HG03354 (cell line): Measurements from ENCODE around the gene AOPEP.

ENCODE experiments used
- ATAC-seq: cut with Tn5 transposase; IDR thresholded peaks from one replicate; pipeline ENCODE4 v1.9.1; 2021; ENCODE audit warnings: mild to moderate bottlenecking; ENCODE audit not compliant: unreplicated experiment, poor library complexity, severe bottlenecking

The AOPEP gene

DNA sequence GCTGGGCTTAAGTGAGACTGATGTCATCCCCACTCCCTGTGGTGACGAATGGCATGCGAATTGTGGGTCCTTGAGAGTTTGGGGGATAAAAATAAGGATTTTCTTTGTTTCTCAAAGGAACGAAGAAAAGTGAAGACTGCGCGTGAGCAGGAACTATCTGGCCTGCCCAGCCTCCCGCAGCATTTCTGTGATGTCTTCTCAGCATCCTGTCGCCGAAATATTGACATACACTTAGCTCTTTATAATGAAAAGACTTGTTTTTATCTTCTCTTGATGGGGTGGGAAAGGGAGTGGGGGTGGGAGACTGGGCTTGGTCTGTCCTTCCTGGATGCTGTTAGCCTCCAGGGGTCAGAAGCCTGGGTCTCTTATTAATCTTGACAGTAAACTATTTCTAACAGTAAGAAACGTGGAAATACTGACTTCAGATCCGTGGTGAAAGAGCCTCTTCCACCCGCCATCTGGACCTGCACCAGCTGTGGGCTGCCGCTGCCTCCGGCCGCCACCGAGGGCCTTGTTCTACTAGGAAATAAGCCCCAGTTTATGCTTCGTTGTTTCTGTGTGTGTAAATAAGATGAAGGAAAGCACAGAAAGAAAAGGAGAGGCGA, 351.4 kb downstream of the AOPEP start:
- no peak for ATAC-seq

DNA sequence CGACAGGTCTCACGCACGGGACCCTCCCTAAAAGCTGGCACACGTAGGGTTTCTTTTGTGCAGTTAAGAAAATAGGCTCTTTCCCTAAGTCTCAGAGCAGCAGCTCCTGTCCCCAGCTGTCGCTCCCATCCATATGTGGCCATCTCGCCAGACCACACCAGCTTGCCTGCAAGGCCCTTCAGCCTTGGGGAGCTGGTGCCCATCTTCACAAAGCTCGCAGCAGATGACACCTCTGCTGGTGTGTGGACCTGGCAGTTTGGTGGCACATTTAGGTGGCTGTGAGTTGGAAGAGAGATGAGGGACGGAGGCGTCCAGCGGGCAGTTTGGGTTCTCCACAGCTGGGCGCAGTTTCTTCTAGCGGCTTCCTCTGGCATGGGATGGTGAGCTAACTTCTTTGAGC, 352.0 kb downstream of the AOPEP start:
- ATAC-seq, result no peak

- ATAC-seq, result no peak
Measured at GRCh38 chr9:95078939-95079338, 352.4 kb downstream of the AOPEP start.

DNA sequence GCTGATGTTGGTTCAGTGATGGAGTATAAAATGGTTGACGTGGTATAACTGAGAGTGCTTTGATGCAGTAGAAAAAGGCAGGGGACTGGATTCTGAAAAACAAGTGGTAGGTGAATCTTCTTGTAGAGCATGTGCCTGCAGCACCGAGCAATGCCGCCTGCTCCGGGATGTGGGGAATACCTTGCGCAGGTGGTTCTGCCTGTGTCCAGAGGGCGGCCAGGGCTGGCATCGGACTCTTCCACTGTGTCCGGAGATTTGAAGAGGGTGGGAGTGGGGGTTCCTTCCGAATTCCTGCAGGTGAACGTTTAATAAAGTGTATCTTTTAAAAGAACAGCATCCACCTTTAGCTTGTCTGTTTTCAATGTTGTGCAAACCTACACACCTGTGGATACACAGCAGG, 353.0 kb downstream of the AOPEP start:
- ATAC-seq, result no peak

DNA sequence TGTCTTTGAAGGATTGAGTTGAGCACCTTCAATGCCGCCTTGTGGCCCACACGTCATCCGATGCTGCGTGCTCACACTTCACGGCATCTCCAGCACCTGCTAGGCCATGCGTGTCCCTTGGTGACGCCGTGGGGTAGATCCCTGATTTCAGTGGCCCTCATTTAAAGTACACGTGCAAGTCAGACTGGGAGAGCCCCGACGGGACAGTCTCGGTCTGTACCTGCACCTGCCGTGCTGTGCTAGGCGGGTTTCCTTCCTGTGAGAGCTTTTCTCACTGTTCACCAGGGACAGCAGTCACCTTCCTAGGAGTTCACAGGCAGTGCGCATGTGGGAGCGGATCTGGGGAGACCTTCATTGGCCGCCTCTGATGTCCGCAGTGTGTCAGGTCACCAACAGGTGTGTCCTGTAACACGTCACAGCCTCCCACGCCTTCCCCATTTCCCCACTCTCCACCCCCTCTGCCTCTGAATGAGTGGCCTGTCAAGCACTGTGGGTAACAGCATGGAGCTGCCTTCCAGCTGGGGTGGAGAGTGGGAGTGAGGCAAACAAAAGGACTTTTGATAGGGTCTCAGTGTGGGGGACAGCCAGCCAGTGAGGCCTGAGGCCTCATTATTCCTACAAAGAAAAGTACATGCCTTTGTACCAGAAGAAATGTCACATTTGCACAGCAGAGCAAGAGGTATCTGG, 354.6 kb downstream of the AOPEP start:
- no peak for ATAC-seq

DNA sequence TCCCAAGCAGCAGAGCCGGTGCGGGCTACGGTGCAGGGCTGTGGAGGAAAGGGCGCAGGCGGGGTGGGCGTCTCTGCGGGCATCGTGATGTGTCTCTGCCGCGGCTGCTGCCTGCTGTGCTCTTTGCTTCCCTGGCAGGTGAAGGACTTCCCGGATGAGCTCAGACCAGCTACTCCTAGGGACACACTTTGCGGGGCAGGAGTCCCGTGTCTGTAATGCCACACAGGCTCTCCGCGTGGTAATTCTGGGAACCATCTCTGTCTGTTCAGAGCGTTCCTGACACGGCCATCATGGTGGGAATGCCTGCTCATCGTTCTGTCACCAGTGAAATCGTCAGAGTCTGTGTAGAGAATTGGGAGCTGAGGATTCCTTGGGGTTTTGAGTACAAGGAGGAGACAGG, 355.5 kb downstream of the AOPEP start:
- ATAC-seq, result no peak

- ATAC-seq, result no peak
Measured at GRCh38 chr9:95082401-95083084, 356.0 kb downstream of the AOPEP start.

- no peak for ATAC-seq
Measured at GRCh38 chr9:95083086-95083768, 356.7 kb downstream of the AOPEP start.

GRCh38 chr9:95084254-95084934, 357.9 kb downstream of the AOPEP start:
- ATAC-seq, result no peak

DNA sequence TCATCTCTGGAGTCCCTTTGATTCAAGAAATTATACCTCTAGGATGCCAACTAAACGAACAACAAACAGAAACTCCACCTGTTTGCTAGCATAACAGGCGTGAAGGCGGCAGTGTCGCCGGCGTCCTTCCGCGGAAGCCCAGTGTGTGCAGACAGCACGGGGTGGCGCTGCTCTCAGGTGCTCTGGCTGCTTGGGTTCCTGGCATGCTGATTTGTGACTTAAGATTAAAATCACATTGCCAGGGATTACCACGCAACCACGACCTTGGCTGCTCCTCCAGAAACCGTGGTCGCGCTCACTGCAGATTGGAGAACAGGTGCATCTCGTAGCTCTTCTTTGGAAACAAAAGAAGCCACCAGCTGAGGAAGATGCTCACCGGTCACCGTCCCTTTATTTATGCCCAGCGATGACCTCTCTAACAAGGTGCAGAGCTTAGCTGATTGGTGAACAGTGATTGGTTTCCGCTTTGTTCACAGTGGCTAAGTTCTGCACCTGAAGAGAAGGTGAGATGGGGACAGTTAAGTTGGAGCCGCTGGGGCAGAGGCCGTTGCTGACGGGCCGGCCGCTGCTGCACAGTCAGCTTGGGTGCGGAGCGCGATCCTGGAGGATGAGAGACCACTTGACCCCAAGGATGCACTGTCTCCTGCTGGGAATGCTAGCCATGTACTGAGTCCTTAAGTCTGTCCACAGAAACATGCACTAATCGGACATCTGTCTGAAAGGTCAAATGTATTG, 358.7 kb downstream of the AOPEP start:
- ATAC-seq, result no peak

GRCh38 chr9:95085861-95086563, 359.5 kb downstream of the AOPEP start:
- no peak for ATAC-seq

GRCh38 chr9:95086564-95086955, 360.1 kb downstream of the AOPEP start:
- ATAC-seq, result no peak

DNA sequence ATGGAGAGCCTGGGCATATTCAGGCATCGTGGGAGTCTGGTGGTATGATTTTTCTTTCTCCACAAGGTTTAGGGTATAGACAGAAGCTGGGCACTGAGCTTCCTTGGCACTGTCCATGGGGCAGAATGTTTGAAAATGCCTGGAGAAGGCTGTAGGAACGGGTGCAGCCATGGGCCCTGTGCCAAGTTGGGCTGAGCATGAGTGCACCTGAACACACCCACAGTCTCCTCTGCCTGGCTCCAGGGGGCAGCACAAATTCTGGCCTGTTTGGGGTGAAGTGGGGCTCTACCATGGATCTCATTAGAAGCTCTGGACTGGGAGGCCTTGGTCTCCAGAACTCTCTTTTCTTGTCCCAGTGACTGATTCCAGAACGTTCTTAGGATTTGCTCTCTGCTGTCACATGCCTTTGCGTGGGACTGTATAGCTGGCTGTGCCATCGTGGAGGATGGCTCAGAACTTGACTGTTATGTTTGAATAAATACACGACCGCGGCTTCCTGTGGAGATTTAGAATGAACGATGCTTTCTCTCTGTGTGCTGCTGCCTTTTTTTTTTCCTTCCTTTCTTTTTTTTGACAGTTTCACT, 361.3 kb downstream of the AOPEP start:
- ATAC-seq, result no peak

- ATAC-seq, result no peak
Measured at GRCh38 chr9:95088421-95089161, 362.1 kb downstream of the AOPEP start.

DNA sequence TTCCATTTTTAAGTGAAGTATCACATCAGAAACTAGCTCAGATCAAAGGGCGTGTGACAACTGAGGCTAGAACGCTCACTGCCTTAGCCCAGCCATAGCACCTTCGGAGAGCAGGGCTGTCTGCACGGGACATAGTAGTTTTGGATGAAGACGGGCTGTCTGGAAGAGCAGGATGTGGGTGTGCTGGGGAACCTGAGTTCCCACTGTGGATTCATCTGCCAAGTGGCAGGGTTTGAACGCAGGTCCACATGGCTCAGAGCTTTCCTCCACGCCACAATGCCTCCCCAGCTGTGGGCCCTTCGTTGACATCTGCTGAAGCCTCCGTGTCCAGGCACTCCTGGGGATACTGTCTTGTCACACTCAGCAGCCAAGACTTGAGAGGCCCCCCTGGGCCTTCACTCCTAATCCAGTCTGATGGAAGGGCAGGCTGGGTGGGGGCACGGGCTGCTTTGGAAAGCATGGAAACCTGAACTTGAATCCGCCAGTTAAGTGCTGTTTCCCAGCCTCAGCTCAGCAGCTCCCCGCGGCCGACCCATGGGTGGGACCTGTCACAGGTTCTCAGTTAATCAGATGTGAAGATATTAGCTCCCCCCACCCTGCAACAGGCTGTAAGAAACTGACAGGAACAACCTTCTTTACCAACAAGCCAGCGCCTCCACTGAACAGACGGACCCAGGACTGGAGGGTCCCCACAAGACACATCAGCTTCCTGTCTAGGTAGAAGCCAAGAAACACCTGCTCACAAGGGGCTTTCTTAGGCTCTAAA, 362.9 kb downstream of the AOPEP start:
- ATAC-seq, result no peak

DNA sequence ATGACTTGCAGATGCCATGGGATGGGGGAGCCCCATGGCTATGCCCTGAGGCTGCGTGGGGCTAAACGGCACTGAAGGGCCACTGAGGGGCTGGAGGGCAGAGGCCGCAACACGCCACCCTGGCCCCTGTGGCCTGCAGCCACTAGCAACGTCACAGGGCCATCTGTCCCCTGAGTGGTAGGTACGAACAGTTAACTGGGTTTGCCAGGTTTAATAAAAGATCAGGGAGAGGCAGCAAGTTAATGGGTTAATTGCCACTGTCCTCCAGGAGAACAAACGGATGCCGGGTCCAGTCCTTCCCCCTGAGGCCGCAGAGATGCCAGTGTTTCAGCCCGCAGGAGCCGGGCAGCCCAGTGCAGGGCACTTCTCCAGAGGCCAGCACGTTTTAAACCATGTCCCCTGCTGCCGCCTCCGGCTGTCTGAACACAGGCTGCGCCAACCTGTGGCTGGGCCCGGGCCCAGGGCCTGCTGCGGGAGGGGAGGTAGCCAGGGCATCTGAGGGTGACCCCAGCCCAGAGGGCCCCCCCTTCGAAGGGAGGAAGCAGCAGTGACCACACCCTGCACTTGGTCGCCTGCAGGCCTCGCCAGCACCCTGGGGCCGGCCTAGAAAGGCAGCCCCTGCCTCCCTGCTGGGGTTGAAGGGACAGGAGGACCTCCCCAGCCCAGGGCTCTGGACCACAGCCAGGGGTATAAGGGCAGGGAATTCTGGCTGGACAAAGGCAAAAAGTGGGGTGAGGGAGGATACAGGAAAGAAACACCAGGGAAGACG, 363.7 kb downstream of the AOPEP start:
- no peak for ATAC-seq
